Gastroesophageal sphincter (tissue), 3 donors: ENCODE measurements around the gene ZFYVE1.

Experiments used
- CTCF ChIP-seq, 4 experiments: fragments of 200-600 bp in 2 of 4; fragments of 450-650 bp in 2 of 4; sonication (generic) in 1 of 4; IDR thresholded peaks; one replicate each; pipeline ENCODE4 v1.5.1; 2017 to 2019; ENCODE audit warnings: antibody characterized with exemption in 4 of 4, mild to moderate bottlenecking in 2 of 4, moderate library complexity in 2 of 4
- EP300 ChIP-seq: sonication (generic); formaldehyde crosslinking; IDR thresholded peaks from one replicate; pipeline ENCODE4 v1.6.1; 2017; ENCODE audit warnings: antibody characterized with exemption, mild to moderate bottlenecking
- POLR2AphosphoS5 ChIP-seq: sonication (generic); formaldehyde crosslinking; IDR thresholded peaks from one replicate; pipeline ENCODE4 v1.6.1; 2017; ENCODE audit warnings: antibody characterized with exemption

GRCh38 chr14:72925815-72926291 is 101.1 kb downstream of the ZFYVE1 start:
- no peak for TF ChIP-seq CTCF (IDR thresholded peaks at IDR 0.05)
- TF ChIP-seq POLR2AphosphoS5 = no peak
- TF ChIP-seq EP300 = no peak
